ENCODE measurements around the gene CLSTN2.

CLSTN2 gene

GRCh38 chr3:140196970-140197369 lies 262.0 kb downstream of the CLSTN2 start:
- DNase-seq: no peak

GRCh38 chr3:140198242-140198641 lies 263.3 kb downstream of the CLSTN2 start:
- no peak for DNase-seq

GRCh38 chr3:140199008-140199407 lies 264.0 kb downstream of the CLSTN2 start:
- no peak for DNase-seq

- DNase-seq: no peak
These were observed 264.8 kb downstream of the CLSTN2 start for GRCh38 chr3:140199743-140200142.

- no peak for DNase-seq
These were observed 268.5 kb downstream of the CLSTN2 start for GRCh38 chr3:140203510-140203909.

- DNase-seq: no peak
These were observed 269.4 kb downstream of the CLSTN2 start for GRCh38 chr3:140204271-140204984.

GRCh38 chr3:140205598-140205997 lies 270.6 kb downstream of the CLSTN2 start:
- no peak for DNase-seq

- DNase-seq: peak in 1 of 2 experiments; percentile 3
These were observed 271.4 kb downstream of the CLSTN2 start for GRCh38 chr3:140206196-140207040.

GRCh38 chr3:140207541-140207940 lies 272.6 kb downstream of the CLSTN2 start:
- DNase-seq: no peak

GRCh38 chr3:140216249-140216648 lies 281.3 kb downstream of the CLSTN2 start:
- DNase-seq: peak; percentile 2 to 21

GRCh38 chr3:140219291-140219690 lies 284.3 kb downstream of the CLSTN2 start:
- DNase-seq: no peak

GRCh38 chr3:140219923-140220452 lies 285.0 kb downstream of the CLSTN2 start:
- DNase-seq: peak in 1 of 2 experiments; percentile 5

- DNase-seq: no peak
These were observed 288.2 kb downstream of the CLSTN2 start for GRCh38 chr3:140223197-140223596.

- DNase-seq: no peak
These were observed 288.6 kb downstream of the CLSTN2 start for GRCh38 chr3:140223631-140224030.

GRCh38 chr3:140224307-140224706 lies 289.3 kb downstream of the CLSTN2 start:
- no peak for DNase-seq

GRCh38 chr3:140225996-140226395 lies 291.0 kb downstream of the CLSTN2 start:
- DNase-seq: no peak

- DNase-seq: no peak
These were observed 298.7 kb downstream of the CLSTN2 start for GRCh38 chr3:140233702-140234101.

- no peak for DNase-seq
These were observed 299.3 kb downstream of the CLSTN2 start for GRCh38 chr3:140234256-140234655.

- no peak for DNase-seq
These were observed 302.0 kb downstream of the CLSTN2 start for GRCh38 chr3:140236836-140237501.

- DNase-seq: no peak
These were observed 303.8 kb downstream of the CLSTN2 start for GRCh38 chr3:140238646-140239314.

GRCh38 chr3:140242818-140243276 lies 307.9 kb downstream of the CLSTN2 start:
- DNase-seq: no peak

GRCh38 chr3:140243575-140243974 lies 308.6 kb downstream of the CLSTN2 start:
- DNase-seq: no peak

- DNase-seq: no peak
These were observed 309.9 kb downstream of the CLSTN2 start for GRCh38 chr3:140244893-140245292.

Data from AML-193 (cell line).